Measurements from ENCODE around the gene CHST3.

DNA sequence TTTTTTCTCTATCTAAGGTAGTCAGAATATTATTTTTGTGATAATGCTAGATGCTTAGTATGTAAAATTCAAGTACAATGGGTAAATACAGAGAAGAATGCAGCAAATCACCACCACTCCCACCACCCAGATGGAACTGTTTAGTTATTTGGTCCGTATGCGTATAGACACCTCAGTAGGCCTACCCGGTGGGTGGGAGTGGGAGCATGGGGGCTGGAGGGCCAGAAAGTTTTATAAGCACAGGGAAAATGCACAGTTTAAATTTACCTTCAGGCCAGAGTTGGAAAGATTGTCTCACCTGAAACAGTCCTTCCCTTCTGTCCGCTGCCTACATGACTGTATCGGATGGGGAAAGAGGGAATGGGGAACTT lies 15.5 kb downstream of the CHST3 start:
- no peak for TF ChIP-seq CTCF (IDR thresholded peaks at IDR 0.05)
- no peak for TF ChIP-seq POLR2A (IDR thresholded peaks at IDR 0.05)

All from lower leg skin (tissue), 3 donors.